Endothelial cell of umbilical vein (primary cell): Measurements from ENCODE around the gene ZSWIM6.

Experiments used
- EZH2 ChIP-seq: IDR thresholded peaks from 2 replicates; pipeline ENCODE4 v1.6.1; 2012; ENCODE audit warnings: borderline replicate concordance, low read depth, mild to moderate bottlenecking, moderate library complexity, low read length, inconsistent platforms; ENCODE audit not compliant: severe bottlenecking
- FOS ChIP-seq: IDR thresholded peaks from 2 replicates; pipeline ENCODE4 v1.6.1; 2011; ENCODE audit warnings: mild to moderate bottlenecking, low read length, moderate library complexity, borderline replicate concordance; ENCODE audit not compliant: insufficient read depth
- GATA2 ChIP-seq: IDR thresholded peaks from 2 replicates; pipeline ENCODE4 v1.7.0; 2011; ENCODE audit warnings: low read depth, mild to moderate bottlenecking, moderate library complexity, mixed read lengths, low read length; ENCODE audit not compliant: insufficient read length, insufficient read depth
- POLR2A ChIP-seq: IDR thresholded peaks from 2 replicates; pipeline ENCODE4 v1.6.1; 2012; ENCODE audit warnings: low read depth, mild to moderate bottlenecking, control low read depth, low read length
- POLR2AphosphoS5 ChIP-seq: IDR thresholded peaks from 2 replicates; pipeline ENCODE4 v1.6.1; 2012; ENCODE audit warnings: low read depth, mild to moderate bottlenecking, control low read depth, low read length, moderate library complexity; ENCODE audit not compliant: insufficient read depth
- TF ChIP-seq, protein P1 (sequence below), 2 donors: IDR thresholded peaks; 1 replicate in 1 of 2; 2 replicates in 1 of 2; pipeline ENCODE4 v1.5.1; 2011; ENCODE audit warnings: low read length in 2 of 2, mild to moderate bottlenecking in 2 of 2, moderate library complexity in 2 of 2, control low read depth in 1 of 2, inconsistent platforms in 1 of 2, low read depth in 1 of 2; ENCODE audit not compliant: insufficient read depth in 1 of 2; ENCODE audit errors: extremely low read depth in 1 of 2

DNA sequence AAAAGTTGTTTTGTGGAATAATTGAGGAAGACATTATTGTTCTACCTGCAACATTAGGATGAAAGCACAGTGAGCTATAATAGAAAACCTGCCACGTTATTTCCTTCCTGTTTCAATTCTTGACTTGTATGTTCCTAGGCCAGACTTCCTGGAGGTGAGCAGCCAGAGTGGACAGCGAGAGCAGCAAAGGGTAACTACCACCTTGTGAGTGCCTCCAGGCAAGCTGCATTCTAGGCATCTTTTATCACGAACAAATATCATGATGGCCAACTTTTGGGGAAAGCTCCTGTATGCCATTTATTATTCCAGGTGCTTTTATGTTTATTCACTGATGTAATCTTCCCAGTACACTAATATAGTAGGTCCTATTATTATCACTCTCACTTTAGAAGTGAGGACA is 34.0 kb upstream of the ZSWIM6 start:
- TF ChIP-seq, protein P1, sequence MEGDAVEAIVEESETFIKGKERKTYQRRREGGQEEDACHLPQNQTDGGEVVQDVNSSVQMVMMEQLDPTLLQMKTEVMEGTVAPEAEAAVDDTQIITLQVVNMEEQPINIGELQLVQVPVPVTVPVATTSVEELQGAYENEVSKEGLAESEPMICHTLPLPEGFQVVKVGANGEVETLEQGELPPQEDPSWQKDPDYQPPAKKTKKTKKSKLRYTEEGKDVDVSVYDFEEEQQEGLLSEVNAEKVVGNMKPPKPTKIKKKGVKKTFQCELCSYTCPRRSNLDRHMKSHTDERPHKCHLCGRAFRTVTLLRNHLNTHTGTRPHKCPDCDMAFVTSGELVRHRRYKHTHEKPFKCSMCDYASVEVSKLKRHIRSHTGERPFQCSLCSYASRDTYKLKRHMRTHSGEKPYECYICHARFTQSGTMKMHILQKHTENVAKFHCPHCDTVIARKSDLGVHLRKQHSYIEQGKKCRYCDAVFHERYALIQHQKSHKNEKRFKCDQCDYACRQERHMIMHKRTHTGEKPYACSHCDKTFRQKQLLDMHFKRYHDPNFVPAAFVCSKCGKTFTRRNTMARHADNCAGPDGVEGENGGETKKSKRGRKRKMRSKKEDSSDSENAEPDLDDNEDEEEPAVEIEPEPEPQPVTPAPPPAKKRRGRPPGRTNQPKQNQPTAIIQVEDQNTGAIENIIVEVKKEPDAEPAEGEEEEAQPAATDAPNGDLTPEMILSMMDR (IDR thresholded peaks at IDR 0.05; ENCODE audit: extremely low read depth in 1 of 2, insufficient read depth in 1 of 2, low read depth in 1 of 2, low read length in 2 of 2): no peak
- no peak for TF ChIP-seq POLR2A
- no peak for TF ChIP-seq POLR2AphosphoS5
- TF ChIP-seq EZH2: no peak
- TF ChIP-seq GATA2: no peak
- TF ChIP-seq FOS: no peak
